HG03045 (cell line): ENCODE measurements around the gene TMEM217.
"Not testable (repeated sequence)": the region's sequence is repeated elsewhere in the genome, so short reads cannot be mapped to it uniquely, and the experiment has no call there.

ENCODE experiments used
- ATAC-seq: cut with Tn5 transposase; IDR thresholded peaks from one replicate; pipeline ENCODE4 v1.9.1; 2021; ENCODE audit warnings: mild to moderate bottlenecking, moderate library complexity; ENCODE audit not compliant: unreplicated experiment

Gene TMEM217

DNA sequence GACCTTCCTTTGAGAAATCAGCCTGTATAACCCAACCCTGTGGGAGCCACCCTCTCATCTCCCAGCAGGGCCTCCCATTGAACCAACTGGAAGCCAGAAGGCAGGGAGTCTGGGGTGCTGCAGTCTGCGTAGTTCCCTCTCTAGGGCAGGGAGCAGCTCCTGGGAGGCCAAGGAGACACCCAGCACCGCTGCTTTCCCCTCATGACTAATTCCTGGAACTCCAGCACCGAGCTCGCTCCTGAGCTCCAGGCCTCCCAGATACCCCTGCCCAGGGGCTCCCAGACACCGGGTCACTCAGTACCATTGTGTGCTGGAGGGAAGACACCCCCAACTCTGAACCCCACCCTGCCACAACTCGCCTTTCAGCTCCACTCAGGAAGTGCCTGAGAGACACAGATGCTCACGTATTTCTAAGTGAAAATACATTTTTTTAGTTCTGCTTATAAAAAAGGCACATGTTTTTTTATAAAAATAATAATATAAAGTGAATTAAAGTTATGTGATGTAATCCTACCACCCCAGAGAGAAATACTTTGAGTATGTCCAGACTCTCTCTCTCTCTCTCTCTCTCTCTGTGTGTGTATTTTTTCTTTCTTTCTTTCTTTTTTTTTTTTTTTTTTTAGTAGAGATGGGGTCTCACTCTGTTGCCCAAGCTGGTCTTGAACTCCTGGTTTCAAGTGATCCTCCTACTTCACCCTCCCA, 70.5 kb downstream of the TMEM217 start:
- ATAC-seq: no peak

DNA sequence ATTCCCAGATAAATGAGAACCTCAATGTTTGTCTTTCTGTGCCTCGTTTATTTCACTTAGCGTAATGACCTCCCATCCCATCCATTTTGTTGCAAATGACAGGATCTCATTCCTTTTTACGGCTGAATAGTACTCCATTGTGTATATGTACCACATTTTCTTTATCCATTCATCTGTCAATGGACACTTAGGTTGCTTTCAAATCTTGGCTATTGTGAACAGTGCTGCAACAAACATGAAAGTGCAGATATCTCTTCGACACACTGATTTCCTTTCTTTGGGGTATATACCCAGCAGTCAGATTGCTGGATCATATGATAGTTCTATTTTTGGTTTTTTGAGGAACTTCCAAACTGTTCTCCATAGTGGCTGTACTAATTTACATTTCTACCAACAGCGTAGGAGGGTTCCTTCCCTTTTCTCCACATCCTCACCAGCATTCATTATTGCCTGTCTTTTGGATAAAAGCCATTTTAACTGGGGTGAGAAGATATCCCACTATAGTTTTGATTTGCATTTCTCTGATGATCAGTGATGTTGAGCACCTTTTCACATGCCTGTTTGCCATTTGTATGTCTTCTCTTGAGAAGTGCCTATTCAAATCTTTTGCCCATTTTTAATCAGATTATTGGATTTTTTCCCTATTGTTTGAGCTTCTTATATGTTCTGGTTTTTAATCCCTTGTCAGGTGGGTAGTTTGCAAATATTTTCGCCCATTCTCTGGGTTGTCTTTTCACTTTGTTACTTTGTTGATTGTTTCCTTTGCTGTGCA, 71.8 kb downstream of the TMEM217 start:
- not testable (repeated sequence) for ATAC-seq

- ATAC-seq: no peak
Measured at GRCh38 chr6:37182736-37183590, 75.0 kb downstream of the TMEM217 start.

GRCh38 chr6:37180610-37181009, 77.3 kb downstream of the TMEM217 start:
- not testable (repeated sequence) for ATAC-seq

DNA sequence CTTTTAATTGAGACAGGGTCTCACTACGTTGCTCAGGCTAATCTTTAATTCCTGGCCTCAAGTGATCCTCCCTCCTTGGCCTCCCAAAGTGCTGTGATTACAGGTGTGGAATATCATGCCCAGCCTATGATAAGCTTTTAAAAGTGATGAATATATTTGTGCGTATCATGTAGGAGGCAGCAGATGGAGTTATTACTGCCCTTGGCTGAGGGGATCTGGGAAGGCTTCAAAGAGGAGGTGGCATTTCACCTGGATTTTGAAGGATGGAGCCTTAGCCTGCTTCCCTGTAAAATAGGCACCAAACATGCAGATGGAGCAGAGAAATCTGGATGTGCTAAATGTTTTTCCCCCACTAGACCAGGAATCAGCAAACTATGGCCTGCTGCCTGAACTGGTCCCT, 77.9 kb downstream of the TMEM217 start:
- ATAC-seq: no peak

DNA sequence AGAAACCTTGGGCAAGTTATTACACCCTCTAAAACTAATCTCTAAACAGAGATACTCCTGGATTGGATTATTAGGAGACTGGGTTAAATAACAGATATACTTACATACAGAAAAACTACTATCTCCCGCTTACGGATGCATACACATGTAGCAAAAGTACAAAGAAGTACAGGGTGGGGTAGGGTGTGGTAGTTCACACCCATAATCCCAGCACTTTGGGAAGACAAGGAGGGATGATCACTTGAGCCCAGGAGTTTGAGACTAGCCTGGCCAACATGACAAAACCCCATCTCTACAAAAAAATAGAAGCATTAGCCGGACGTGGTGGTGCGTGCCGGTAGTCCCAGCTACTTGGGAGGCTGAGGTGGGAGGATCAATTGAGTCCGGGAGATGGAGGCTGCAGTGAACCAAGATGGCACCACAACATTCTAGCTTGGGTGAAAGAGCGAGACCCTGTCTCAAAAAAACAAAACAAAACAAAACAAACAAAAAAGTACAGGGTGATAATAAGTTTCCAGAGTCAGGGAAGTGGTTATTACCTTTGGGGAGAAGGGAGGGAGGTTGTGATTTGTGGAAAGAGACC, 79.9 kb downstream of the TMEM217 start:
- no peak for ATAC-seq

GRCh38 chr6:37177077-37177934, 80.6 kb downstream of the TMEM217 start:
- ATAC-seq: no peak

- ATAC-seq: no peak
Measured at GRCh38 chr6:37176268-37177076, 81.5 kb downstream of the TMEM217 start.

DNA sequence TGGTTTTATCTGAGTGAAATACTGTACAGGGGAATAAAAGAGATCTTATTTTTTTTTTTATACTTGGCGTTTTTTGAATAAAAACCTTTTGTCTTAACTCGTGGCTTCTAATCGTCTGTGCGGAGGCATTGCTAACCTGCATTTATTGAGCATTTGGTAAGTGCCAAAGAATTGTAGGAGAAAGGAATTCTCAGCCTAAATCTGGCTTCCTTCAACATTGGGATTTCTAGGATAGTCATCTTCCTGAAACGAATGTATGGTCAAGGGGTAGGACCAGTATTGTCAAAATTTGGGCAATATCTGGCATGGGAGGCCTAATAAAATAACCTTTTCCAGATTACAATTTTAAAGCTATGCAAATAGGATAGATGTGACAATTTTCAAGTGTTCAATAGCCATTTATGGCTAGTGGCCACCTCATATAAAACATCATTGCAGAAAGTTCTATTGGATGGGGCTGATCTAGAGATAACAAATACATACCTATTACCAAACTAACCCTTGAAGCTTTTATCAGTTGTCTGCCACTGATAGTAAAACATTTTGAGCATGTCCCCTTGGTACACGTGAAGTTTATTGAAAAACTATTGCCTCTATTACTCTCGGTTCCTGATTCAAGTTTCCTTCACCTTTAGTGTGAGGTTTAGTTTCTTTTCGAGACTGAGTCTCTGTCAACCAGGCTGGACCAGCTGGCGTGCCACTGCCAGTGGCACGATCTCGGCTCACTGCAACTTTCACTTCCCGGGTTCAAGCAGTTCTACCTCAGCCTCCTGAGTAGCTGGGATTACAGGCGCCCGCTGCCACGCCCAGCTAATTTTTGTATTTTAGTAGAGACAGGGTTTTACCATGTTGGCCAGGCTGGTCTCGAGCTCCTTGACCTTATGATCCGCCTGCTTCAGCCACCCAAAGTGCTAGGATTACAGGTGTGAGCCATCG, 82.3 kb downstream of the TMEM217 start:
- ATAC-seq: no peak

DNA sequence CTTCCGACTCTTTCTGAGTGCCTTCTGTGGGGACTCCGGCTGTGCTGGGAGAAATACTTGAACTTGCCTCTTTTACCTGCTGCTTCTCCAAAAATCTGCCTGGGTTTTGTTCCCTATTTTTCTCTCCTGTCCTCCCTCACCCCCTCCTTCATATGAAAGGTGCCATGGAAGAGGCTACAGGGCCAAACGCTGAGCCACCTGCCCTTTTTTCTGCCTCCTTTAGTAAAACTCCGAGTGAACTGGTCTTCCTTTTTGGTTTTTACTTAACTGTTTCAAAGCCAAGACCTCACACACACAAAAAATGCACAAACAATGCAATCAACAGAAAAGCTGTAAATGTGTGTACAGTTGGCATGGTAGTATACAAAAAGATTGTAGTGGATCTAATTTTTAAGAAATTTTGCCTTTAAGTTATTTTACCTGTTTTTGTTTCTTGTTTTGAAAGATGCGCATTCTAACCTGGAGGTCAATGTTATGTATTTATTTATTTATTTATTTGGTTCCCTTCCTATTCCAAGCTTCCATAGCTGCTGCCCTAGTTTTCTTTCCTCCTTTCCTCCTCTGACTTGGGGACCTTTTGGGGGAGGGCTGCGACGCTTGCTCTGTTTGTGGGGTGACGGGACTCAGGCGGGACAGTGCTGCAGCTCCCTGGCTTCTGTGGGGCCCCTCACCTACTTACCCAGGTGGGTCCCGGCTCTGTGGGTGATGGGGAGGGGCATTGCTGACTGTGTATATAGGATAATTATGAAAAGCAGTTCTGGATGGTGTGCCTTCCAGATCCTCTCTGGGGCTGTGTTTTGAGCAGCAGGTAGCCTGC, 83.2 kb downstream of the TMEM217 start:
- ATAC-seq: no peak

DNA sequence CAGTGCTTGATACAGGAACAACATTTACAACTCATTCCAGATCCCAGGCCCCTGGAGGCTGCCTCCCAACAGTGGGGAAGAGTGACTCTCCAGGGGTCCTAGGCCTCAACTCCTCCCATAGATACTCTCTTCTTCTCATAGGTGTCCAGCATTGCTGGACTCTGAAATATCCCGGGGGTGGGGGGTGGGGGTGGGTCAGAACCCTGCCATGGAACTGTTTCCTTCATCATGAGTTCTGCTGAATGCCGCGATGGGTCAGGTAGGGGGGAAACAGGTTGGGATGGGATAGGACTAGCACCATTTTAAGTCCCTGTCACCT, 83.8 kb downstream of the TMEM217 start:
- no peak for ATAC-seq

GRCh38 chr6:37173493-37174195, 84.3 kb downstream of the TMEM217 start:
- no peak for ATAC-seq

DNA sequence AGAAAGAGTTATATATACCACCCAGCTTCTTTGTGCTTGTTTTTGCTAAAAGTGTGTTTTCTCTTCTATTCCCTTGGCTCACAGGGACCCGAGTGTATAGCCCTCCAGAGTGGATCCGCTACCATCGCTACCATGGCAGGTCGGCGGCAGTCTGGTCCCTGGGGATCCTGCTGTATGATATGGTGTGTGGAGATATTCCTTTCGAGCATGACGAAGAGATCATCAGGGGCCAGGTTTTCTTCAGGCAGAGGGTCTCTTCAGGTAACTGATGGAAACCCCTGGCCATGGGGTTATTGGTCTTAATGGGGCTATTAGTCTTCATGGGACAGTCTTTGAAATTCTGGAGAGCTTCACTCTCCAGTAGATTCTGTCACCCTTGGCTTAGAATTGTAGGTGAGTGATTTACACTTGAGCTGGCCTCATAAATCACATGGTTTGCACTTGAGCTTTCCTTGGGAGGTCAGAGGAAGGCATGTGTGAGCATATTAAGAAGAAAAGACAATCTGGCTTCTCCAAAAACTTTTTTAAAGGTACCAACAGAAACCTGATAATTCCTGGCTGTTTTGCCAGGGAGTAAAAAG, 84.9 kb downstream of the TMEM217 start:
- ATAC-seq: no peak

DNA sequence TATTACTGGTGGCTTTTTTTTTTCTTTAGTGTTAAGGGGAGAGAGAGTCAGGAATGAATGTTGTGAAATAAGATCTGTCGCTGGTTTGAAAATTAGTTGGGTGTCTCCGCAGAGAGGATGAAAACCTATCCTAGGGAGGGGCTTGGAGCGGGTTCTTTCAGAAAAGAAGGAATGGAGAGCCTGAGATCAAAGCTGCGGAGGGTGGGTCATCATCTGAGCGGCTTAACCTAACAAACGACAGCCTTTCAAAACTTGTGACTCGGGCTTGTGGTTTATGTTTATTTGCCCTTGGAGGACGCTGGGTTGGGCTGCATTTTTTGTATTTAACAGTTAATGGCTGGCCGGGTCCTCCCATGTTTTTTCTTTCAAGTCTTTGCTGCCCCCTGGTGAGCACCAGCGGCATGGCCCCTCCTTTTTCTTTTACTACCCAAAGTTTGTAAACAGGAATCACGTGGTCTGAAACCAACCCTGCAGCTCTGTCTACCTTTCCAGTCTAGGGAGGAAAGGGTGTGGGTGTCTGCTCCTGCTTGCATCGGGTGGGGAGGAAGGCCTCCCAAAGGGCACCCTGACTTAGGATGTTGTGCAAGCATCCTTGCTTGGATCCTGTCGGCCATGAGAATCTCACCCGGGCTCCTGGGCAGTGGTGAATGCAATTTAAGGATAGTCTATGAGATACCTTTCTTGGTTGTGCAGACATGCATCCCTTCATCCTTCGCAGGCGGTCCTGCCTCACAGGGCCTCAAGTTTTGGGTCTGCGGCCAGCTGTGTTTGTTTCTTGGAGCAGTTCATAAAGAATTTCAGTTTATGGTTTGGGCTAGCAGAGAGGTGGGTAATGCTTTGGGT, 85.8 kb downstream of the TMEM217 start:
- ATAC-seq: peak; percentile 24

DNA sequence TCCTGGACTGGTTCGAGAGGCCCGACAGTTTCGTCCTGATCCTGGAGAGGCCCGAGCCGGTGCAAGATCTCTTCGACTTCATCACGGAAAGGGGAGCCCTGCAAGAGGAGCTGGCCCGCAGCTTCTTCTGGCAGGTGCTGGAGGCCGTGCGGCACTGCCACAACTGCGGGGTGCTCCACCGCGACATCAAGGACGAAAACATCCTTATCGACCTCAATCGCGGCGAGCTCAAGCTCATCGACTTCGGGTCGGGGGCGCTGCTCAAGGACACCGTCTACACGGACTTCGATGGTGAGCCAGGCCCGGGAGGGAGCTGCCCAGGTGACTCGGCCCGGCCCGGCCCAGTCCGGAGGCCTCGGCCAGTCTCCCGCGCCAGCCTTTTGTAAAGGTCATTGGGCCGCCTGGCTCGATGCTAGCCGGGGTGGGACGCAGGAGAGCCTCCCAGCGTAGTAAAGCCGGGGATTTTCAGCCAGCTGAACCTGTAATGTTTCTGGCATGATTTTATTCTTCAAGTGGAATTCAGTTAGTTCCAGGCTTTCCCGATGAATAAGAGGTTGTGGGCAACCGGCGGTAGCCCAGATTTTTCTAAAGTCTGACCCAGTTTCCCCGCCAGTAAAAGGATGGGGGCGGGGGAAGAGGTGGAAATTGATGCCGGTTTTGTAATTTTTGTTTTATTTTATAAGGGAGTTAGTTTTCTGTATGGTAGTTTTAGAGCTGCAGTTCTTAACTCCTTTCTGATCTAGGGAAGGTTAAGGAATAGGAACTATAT, 86.6 kb downstream of the TMEM217 start:
- no peak for ATAC-seq
